ENCODE measurements around the gene HSD17B12. TPM values are rescaled to one million over a fixed set of nuclear protein-coding genes. Genes with fewer than 3 reads are reported as not detected.

Gene HSD17B12
- total and polyA plus RNA-seq, 2 of the 8 experiments (the other 6 are each of a cell fraction or from before 2014, with no cell fraction given), result 46.0 to 121 TPM

DNA sequence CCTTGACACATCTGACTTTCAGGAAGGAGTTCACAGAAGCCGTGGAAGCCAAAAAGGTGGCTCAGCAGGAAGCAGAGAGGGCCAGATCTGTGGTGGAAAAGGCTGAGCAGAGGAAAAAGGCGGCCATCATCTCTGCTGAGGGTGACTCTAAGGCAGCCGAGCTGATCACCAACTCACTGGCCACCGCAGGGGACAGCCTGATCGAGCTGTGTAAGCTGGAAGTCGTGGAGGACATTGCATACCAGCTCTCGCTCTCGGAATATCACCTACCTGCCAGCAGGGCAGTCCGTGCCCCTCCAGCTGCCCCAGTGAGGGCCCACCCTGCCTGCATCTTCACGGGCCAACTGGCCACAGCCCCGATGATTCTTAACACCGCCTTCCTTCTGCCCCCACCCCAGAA, 53.7 kb downstream of the HSD17B12 start:
- Histone ChIP-seq H2BK12ac (ENCODE audit: low read depth, low read length) (no peak overlapping the region), H3K23ac (ENCODE audit: insufficient read length) (no peak overlapping the region), H3K4me2 (ENCODE audit: insufficient read depth in 1 of 2, low read depth in 2 of 2, low read length in 2 of 2) (no peak overlapping the region), H2BK20ac (ENCODE audit: low read length) (no peak overlapping the region), H2BK120ac (replicated peaks; ENCODE audit: low read depth, low read length) (no peak overlapping the region), H3K27ac (ENCODE audit: low read depth, low read length) (no peak overlapping the region), H3K18ac (ENCODE audit: extremely low read depth, low read length) (no peak overlapping the region), H3K79me2 (ENCODE audit: control insufficient read depth in 1 of 2, insufficient read depth in 2 of 2, low read length in 2 of 2) (peaks cover 3 to 85% of the 10 kb centered on the region in 2 experiments; a peak in 2 of 4 replicates), H4K5ac (ENCODE audit: insufficient read length, low read depth, low read length) (no peak overlapping the region), H3K9ac (replicated peaks in 1 of 4; ENCODE audit: extremely low read depth in 1 of 4, low read depth in 3 of 4, low read length in 3 of 4) (no peak overlapping the region), H3K14ac (ENCODE audit: insufficient read length) (no peak overlapping the region), H2AFZ (ENCODE audit: low read length) (no peak overlapping the region), H4K20me1 (replicated peaks in 1 of 2; ENCODE audit: control insufficient read depth in 1 of 2, insufficient read depth in 2 of 2, low read length in 2 of 2) (peaks cover 3 to 7% of the 10 kb centered on the region in 2 experiments), H4K8ac (ENCODE audit: extremely low read depth, insufficient read depth, low read length) (peak overlapping the region; percentile 71; the same call in 1 of the 2 replicates), H3K36me3 (ENCODE audit: control insufficient read depth in 2 of 4, insufficient read depth in 4 of 4, low read length in 3 of 4) (peaks cover 0 to 3% (median 0%) of the 10 kb centered on the region in 4 experiments; a peak in 1 of 8 replicates), H3K4me1 (replicated peaks in 1 of 4; ENCODE audit: control insufficient read depth in 3 of 4, insufficient read depth in 4 of 4, low read length in 3 of 4) (peaks cover 0 to 7% (median 5%) of the 10 kb centered on the region in 4 experiments; a peak in 5 of 7 replicates), H3K4ac (replicated peaks; ENCODE audit: insufficient read length, low read depth, low read length) (no peak overlapping the region), H3K27me3 (replicated peaks in 1 of 4; ENCODE audit: control insufficient read depth in 3 of 4, extremely low read depth in 1 of 4, insufficient read depth in 3 of 4, low read length in 3 of 4) (no peaks in the 10 kb centered on the region), H2BK5ac (ENCODE audit: low read depth, low read length) (no peak overlapping the region), H2BK15ac (ENCODE audit: low read length) (no peak overlapping the region), H3K79me1 (ENCODE audit: low read depth, low read length) (peaks cover 4% of the 10 kb centered on the region), H3K23me2 (ENCODE audit: low read depth, low read length) (no peaks in the 10 kb centered on the region), H3K56ac (replicated peaks; ENCODE audit: insufficient read length, low read depth, low read length) (no peak overlapping the region), H3K4me3 (ENCODE audit: extremely low read depth in 1 of 4, insufficient read depth in 2 of 4, low read depth in 3 of 4, low read length in 4 of 4) (no peak overlapping the region), H2AK5ac (ENCODE audit: low read depth, low read length) (no peak overlapping the region), H3K9me3 (ENCODE audit: insufficient read depth in 2 of 2, low read depth in 1 of 2, low read length in 1 of 2) (no peaks in the 10 kb centered on the region), H4K91ac (replicated peaks; ENCODE audit: insufficient read length, low read length) (no peak overlapping the region)
- FAIRE-seq, result no peak
- no peak for DNase-seq (ENCODE audit: low read depth in 1 of 2, low spot score in 2 of 2)
- TF ChIP-seq SP4 (IDR thresholded peaks at IDR 0.05; ENCODE audit: low read length), result no peak
- no peak for TF ChIP-seq CEBPB (IDR thresholded peaks at IDR 0.05; ENCODE audit: low read depth, low read length)
- TF ChIP-seq YY1 (IDR thresholded peaks at IDR 0.05; ENCODE audit: low read depth, low read length), result no peak
- no peak for TF ChIP-seq EGR1 (IDR thresholded peaks at IDR 0.05; ENCODE audit: borderline replicate concordance, low read depth, low read length)
- TF ChIP-seq HDAC2 (IDR thresholded peaks at IDR 0.05; ENCODE audit: borderline replicate concordance in 1 of 2, low read depth in 2 of 2, low read length in 2 of 2), result no peak
- TF ChIP-seq EZH2 (IDR thresholded peaks at IDR 0.05; ENCODE audit: low read depth, low read length, severe bottlenecking), result no peak
- TF ChIP-seq BRCA1 (IDR thresholded peaks at IDR 0.05; ENCODE audit: low read depth, low read length), result no peak
- TF ChIP-seq CHD2 (IDR thresholded peaks at IDR 0.05; ENCODE audit: low read length), result no peak
- no peak for TF ChIP-seq JUN (IDR thresholded peaks at IDR 0.05; ENCODE audit: low read depth, low read length)
- TF ChIP-seq PHF8 (conservative IDR thresholded peaks at IDR 0.05; ENCODE audit: low read depth, low read length), result no peak
- TF ChIP-seq SRF (IDR thresholded peaks at IDR 0.05; ENCODE audit: low read depth, low read length), result no peak
- TF ChIP-seq CREB1 (IDR thresholded peaks at IDR 0.05), result no peak
- no peak for TF ChIP-seq SP2 (IDR thresholded peaks at IDR 0.05; ENCODE audit: low read length)
- WGBS, 2 experiments (ENCODE audit: extremely low coverage in 1 of 2, insufficient coverage in 1 of 2, insufficient read length in 1 of 2, insufficient replicate concordance in 2 of 2, low coverage in 1 of 2, low lambda C conversion rate in 2 of 2, missing lambda C conversion rate in 1 of 2), result 88% methylated on average over 12 of the region's 12 CpGs; no CpG with 5 or more reads in 1 of the 2 experiments
- ChIA-PET CTCF (ENCODE audit: partially characterized antibody) (interaction anchor here (0.5 to 1.0 kb wide), 3 partner anchors 118 to 1792 kb away, joined by 3 read pairs; no protein-coding TSS in a partner anchor), POLR2A (ENCODE audit: partially characterized antibody) (no interaction called here)

All from H1 (cell line).